Limb (tissue), 2 donors: ENCODE results near the gene C11orf86.
"Not testable (repeated sequence)": the region's sequence is repeated elsewhere in the genome, so short reads cannot be mapped to it uniquely, and the experiment has no call there.

Experiments
- DNase-seq, 2 donors: peaks; one replicate each; pipeline ENCODE4 v3.0.0-alpha.2; 2016; ENCODE audit errors: extremely low spot score in 2 of 2

Gene C11orf86

DNA sequence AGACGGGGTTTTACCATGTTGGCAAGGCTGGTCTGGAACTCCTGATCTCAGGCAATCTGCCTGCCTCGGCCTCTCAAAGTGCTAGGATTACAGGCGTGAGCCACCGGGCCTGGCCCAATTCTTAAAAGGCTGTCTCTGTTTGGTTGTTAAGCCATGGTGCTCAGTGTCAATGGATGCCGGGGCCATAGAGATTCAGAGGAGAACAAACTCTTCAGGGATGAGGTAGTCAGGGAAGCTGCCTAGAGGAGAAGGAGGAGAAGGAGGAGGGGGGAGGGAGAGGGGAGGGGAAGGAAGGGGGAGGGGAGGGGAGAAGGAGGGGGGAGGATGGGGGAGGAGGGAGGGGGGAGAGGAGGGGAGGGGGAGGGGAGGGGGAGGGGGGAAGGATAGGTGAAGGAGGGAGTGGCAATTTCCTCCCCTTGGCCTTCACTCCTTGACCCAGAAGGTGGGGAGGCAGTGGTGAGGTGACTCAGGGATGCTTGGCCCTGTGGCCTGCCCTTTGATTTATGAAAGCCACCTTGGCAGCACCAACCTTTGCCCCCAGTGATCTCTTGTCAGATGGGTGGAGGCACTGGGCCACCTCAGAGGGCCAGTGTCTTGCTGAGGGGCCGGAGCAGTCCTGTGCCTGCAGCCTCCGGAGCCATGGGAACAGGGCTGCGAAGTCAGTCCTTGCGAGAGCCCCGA, at the start of gene C11orf86:
Gene C11orf86, plus strand, starts transcription at position 581 of the 681 bp plus-strand sequence. Its CDS starts 59 bp downstream, at position 640.
- no peak for DNase-seq

- no peak for DNase-seq
These were observed 45.4 kb upstream of the C11orf86 start for GRCh38 chr11:66929753-66930152.

- no peak for DNase-seq
These were observed 42.6 kb upstream of the C11orf86 start for GRCh38 chr11:66932543-66932942.

DNA sequence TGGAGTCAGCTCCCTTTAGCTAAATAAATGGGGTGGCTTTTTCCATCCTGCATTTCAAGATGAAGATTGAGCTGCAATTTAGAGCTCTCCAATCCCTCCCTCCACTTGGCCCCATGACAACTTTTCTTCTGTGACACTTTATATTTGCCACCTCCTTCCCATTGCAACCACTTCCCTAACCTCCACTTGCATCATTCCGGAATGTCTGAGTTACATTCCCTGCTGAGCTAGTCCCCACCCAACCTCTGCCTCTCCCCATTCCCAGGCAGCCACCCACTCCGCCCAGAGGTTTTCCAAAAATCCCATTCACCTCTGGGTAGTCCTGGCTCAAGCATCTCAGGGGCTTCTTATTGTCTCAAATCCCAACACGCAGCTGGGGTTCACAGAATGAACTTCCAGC, 41.6 kb upstream of the C11orf86 start:
- DNase-seq, result no peak

DNA sequence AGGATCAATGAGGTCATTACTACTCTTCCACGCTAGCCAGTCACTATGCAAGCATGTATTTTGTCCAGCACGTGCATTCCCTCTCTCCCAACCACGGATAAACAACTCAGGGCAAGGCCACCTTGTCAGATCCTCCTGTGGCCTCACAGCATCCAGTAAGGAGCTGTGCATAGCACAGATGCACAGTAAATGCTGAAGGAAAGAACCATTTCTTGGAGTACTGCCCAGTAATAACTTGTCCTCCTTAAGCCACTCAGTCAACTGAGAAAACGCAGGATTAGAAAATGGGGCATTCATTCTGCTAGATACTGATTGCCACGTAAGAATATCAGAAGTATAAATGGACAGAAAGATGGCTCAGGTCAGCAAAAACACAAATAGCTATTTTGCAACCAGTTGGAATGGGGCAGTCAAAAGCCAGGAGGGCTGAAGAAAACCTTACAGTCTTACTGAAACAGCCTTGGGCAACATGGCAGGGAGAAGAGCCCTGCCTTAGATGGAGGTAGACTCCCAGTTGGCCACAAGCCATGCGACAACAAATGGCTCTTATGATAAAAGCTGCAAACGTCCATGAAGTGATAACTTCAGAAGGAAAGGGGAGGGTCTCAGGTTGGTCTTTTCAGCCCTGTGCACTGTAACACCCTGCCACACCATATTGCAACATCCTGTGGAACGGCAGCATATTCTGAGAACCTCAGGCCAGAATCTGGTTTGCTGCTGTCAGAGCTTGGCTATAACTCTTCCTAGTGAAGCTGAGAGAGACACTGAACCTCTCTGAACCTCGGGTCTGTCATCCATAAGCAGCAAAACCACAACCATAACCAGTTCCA, 39.9 kb upstream of the C11orf86 start:
- no peak for DNase-seq

- DNase-seq, result no peak
These were observed 38.8 kb upstream of the C11orf86 start for GRCh38 chr11:66936311-66936711.

DNA sequence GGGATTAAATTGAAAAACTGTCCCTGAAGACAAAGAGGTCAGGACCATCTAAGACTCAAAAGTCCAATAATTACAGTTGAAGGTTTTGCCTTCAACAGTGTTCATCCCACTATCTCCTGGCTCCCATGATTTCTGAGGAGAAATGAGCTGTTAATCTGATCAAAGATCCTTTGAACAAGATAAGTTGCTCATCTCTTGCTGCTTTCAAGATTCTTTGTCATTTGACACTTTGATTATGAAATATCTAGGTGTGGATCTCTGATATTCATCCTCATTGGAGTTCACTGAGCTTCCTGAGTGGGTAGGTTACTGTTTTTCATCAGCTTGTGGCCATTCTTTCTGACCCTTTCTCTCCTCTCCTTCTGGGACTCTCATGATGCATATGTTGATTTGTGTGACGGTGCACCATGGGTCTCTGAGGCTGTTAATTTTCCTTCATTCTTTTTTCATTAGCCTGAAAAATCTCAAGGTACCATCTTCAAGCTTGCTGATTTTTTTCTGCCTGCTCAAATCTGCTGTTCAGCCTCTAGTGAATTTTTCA, 37.8 kb upstream of the C11orf86 start:
- no peak for DNase-seq

DNA sequence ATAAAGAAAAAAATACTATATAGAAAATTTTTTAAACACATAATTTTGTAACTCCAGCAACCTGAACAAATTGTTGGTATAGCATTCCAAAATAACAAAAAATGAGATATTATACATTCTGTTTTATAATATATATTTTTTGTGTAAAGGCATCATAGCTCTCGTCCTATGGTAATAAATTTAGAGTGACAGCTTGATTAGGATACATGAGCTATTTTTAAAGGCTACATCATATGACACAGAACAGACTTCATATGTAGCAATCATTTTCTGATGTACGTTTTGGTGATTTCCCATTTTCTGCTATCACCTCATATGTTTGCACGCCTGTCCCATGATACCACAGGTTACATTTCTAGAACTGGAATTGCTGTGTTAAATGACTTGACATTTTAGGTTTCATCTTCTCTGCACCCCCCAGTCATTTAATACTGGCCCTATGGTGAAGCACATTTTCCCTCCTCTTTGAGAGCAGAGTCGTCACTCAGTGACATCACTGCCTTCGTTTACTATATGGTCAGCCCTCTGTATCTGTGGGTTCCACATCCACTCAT, 36.4 kb upstream of the C11orf86 start:
- no peak for DNase-seq

- DNase-seq, result no peak
These were observed 25.0 kb upstream of the C11orf86 start for GRCh38 chr11:66950112-66950535.

GRCh38 chr11:66951135-66951534, 24.0 kb upstream of the C11orf86 start:
- no peak for DNase-seq

DNA sequence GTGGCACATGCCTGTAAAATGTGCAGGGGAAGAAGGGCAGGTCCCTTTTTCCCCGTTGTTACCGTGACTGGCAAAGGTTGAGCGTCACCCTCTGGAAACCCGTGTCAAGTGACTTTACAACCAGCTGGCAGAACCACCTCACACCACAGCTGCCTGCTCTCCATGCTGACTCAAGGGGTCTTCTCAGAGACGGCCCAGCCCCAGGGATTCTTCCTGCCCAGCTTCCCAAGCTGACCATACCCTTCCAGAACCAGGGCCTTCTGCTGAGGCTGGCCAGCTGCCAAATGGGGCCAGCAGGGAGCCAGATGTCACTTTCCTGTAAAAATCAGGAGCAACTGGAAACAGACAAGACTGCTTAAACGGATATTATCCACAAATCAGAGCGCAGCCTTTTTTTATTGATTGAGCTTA, 23.2 kb upstream of the C11orf86 start:
- DNase-seq, result peak; percentile 48 to 70

- no peak for DNase-seq
These were observed 21.8 kb upstream of the C11orf86 start for GRCh38 chr11:66953081-66953833.

GRCh38 chr11:66956689-66957290, 18.3 kb upstream of the C11orf86 start:
- DNase-seq, result no peak

DNA sequence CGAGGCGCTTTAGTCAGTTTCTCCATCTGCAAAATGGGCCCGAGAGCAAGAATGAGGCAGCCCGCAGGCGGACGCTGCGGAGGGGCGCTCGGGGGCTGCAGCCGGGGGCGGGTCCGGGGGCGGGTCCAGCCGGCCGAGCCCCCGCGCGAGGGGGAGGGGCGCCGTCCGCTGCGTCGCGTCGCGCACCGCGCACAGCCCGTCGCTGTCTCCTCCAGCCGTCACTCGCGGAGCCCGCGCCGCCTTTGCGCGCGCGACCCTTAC, 17.2 kb upstream of the C11orf86 start:
- peak in 1 of 2 donors; percentile 52 for DNase-seq

DNA sequence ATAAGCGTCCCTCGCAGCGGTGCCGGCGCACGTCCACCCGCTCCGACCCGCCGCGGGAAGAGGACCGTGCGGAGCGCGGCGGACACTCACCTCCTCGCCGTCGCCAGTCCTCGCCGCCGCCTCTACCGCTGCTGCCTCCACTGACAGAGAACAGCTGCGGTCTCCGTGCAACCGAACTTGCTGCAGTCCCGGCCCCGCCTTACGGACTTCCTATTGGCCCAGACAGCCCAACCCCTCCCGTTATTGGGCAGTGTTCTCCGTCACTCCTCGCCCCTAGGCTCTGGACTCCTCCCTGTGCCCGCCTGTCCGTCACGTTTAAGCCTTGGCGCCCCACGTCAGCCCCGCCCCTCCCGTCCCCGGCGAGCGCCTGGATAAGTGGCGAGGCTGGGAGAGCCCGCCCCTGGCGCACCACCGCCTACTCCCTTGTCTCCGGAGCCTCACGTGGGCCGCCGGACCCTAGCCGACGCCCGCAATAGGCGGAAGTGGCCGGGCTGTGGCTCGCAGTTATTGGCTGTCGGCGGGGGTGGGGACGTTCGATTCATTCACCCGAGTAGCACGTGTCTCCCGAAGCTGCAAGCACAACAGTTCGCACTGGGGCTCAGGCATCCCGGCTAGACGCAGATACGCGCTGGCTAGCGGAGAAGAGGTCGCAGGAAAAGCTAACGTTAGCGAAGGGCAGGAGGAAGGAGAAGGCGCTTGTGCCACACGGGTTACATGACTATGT, 16.7 kb upstream of the C11orf86 start, which contains the start of gene PC:
Gene PC, minus strand, starts transcription at position 152 of the 724 bp plus-strand sequence. CDS start 86,224 bp downstream, outside the sequence.
- DNase-seq, result peak; percentile 99 to 100

- no peak for DNase-seq
These were observed 16.2 kb upstream of the C11orf86 start for GRCh38 chr11:66958956-66959274.

- DNase-seq, result not testable (repeated sequence)
These were observed 13.4 kb upstream of the C11orf86 start for GRCh38 chr11:66961691-66962213.

DNA sequence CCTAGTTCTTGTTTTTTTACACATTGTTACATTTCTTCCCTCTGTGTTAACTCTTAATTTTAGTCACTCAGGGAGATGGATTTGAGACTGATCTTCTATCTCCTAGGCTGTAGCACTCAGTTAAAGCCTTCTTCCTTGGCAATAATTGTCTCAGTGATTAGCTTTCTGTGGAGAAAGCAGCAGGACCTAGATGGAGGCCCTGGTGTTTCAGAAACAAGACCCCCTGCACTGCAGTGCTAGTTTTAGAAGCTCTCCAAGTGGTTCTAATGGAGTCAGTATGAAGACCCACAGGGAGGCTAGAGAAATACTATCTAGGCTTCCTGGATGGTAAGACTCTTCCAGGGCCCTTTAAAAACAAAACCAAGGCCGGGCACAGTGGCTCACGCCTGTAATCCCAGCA, 12.9 kb upstream of the C11orf86 start:
- no peak for DNase-seq

GRCh38 chr11:66962801-66963200, 12.3 kb upstream of the C11orf86 start:
- no peak for DNase-seq

DNA sequence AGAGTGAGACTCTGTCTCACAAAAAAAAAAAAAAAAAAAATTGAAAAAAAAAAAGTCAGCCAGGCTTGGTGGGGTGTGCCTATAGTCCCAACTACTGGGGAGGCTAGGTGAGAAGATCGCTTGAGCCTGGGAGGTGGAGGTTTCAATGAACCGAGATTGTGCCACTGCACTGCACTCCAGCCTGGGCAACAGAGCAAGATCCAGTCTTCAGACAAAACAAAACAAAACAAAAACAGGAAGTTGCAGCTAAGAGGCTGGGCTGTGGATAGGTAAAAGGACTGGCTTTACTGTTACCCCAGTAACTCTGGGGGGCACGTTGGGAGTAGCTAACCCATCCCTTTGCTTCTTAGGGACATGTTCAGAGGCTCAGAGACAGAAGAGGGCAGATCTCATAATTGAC, 10.6 kb upstream of the C11orf86 start:
- DNase-seq, result no peak
